Measurements from ENCODE around the gene PTGES3. TPM values are rescaled to one million over a fixed set of nuclear protein-coding genes. Genes with fewer than 3 reads are reported as not detected.

Gene PTGES3
- total RNA-seq, 4 donors from 2014 or later, result 51.7 to 71.2 (median 69.9) TPM

DNA sequence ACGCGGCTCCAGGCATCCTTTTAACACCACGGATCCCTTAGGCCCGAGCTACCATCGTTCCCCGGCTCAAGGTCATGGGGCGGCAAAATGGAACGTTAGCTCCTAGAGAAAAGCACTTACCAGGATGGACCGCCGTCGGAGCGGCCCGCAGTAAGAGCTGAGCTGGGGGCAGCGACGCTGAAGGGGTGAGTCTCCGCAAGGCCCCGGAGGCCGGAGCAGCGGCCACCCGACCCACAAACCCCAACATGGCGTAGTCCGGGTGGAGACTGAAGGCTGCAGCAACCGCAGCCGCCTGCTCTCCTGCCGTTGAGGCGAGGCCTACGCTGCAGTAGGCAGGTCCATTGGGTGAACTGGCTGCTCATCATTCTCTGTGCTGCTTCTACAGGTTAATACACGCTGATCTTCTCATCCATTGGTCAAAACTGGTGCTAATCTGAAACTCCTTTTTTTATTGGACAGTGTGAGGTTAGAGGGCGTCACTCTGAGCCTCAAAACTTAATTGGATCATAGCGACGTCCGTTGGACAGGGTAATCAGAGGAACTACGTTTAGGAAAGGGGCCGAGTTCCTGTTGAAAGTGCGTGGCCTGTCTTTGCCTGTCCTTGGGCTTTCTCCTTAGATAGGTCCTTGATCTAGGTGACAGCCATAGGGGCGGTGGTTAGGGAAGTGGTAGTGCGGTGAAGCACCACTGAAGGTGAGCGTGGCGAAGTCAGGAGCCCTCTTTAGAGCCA lies 42.2 kb downstream of the PTGES3 start, which contains the start of gene ATP5F1B:
TSS of gene ATP5F1B (minus strand) at position 268 of the 730 bp plus-strand sequence. CDS start at position 247, 21 bp downstream.
- TF ChIP-seq, protein P1, sequence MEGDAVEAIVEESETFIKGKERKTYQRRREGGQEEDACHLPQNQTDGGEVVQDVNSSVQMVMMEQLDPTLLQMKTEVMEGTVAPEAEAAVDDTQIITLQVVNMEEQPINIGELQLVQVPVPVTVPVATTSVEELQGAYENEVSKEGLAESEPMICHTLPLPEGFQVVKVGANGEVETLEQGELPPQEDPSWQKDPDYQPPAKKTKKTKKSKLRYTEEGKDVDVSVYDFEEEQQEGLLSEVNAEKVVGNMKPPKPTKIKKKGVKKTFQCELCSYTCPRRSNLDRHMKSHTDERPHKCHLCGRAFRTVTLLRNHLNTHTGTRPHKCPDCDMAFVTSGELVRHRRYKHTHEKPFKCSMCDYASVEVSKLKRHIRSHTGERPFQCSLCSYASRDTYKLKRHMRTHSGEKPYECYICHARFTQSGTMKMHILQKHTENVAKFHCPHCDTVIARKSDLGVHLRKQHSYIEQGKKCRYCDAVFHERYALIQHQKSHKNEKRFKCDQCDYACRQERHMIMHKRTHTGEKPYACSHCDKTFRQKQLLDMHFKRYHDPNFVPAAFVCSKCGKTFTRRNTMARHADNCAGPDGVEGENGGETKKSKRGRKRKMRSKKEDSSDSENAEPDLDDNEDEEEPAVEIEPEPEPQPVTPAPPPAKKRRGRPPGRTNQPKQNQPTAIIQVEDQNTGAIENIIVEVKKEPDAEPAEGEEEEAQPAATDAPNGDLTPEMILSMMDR (IDR thresholded peaks at IDR 0.05), result no peak
- TF ChIP-seq POLR2A (IDR thresholded peaks at IDR 0.05) (peak; percentile 93 to 98), EP300 (IDR thresholded peaks at IDR 0.05) (no peak), POLR2AphosphoS5 (IDR thresholded peaks at IDR 0.05) (peak; percentile 94 to 97 (median 97))
- Histone ChIP-seq H3K36me3 (peaks cover 33% of the 10 kb centered on the region), H3K27ac (peak within 1 kb of the TSS; percentile 91), H3K4me3 (peak within 1 kb of the TSS; percentile 77), H3K27me3 (no peaks in the 10 kb centered on the region), H3K9me3 (no peaks in the 10 kb centered on the region), H3K4me1 (peaks cover 37% of the 10 kb centered on the region)
- under 1% methylated on average over 26 of the region's 39 CpGs for WGBS
- peak; percentile 95 to 97 for DNase-seq (ENCODE audit: low spot score in 2 of 2)

DNA sequence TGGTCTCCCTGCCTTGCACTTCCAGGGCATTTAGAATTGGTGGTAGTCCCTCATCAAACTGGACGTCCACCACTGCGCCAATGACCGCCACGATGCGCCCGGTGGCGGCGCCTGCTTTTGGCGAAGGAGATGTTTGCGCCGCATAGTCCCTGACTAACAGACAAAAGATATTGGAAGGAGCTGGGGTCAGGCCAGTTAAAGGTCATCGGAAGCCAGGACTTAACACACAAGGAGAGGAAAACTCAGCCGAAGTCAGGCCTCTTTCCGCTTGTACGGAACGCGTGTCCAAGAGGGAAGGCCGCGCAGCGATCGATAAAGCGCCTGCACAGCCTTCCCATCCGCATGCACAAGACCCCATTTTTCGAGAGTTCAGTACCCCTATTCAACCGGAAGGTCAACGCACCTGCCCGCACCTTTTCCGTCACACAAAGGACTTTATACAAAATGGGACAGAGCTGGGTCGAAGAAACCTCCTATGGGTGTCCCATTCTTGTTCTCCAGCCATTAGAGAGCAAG lies 42.8 kb downstream of the PTGES3 start:
- Histone ChIP-seq H3K4me1 (peaks cover 37% of the 10 kb centered on the region), H3K27ac (peak overlapping the region; percentile 91), H3K36me3 (peaks cover 39% of the 10 kb centered on the region), H3K4me3 (peak overlapping the region; percentile 77), H3K9me3 (no peaks in the 10 kb centered on the region), H3K27me3 (no peaks in the 10 kb centered on the region)
- under 1% methylated on average over 25 of the region's 29 CpGs for WGBS
- peak; percentile 52 to 58 for DNase-seq (ENCODE audit: low spot score in 2 of 2)
- TF ChIP-seq, protein P1 (IDR thresholded peaks at IDR 0.05), result no peak
- no peak for TF ChIP-seq POLR2AphosphoS5 (IDR thresholded peaks at IDR 0.05)
- TF ChIP-seq EP300 (IDR thresholded peaks at IDR 0.05), result no peak
- no peak for TF ChIP-seq POLR2A (IDR thresholded peaks at IDR 0.05)

DNA sequence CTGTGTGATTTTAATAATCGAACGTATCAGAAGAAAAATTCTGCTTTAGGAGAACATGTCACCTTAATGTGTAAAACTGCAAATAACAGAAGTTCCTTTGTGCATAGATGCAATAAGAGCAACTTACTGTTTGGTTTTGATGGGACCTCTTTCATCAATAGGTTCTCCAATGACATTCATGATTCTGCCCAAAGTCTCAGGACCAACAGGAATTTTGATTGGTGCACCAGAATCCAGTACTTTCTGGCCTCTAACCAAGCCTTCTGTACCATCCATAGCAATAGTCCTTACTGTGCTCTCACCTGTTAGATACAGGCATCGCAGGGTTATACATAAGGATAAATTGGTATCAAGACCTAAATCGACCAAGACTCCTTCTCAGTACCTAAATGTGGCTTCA lies 43.4 kb downstream of the PTGES3 start:
- 44% methylated on average over 4 of the region's 4 CpGs for WGBS
- DNase-seq (ENCODE audit: low spot score in 2 of 2), result no peak

DNA sequence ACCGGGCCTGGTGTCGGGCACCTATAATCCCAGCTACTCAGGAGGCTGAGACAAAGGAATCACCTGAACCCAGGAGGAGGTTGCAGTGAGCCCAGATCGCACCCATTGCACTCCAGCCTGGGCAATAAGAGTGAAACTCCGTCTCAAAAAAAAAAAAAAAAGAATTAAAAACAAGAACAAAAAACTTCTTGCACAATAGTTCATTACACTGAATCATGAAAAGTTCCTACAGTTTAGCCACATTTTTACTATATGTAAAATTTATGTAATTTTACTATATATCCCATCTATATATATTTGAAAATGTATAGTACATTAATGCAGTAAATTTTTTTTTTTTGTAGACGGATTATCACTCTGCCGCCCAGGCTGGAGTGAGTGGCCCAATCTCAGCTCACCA lies 46.9 kb downstream of the PTGES3 start:
- H3K9me3 ChIP-seq, result no peaks in the 10 kb centered on the region
- H3K4me1 ChIP-seq, result peaks cover 47% of the 10 kb centered on the region
- TF ChIP-seq EP300 (IDR thresholded peaks at IDR 0.05), result no peak
- no peak for TF ChIP-seq POLR2AphosphoS5 (IDR thresholded peaks at IDR 0.05)
- TF ChIP-seq, protein P1 (IDR thresholded peaks at IDR 0.05), result no peak
- peaks cover 68% of the 10 kb centered on the region for H3K36me3 ChIP-seq
- H3K4me3 ChIP-seq, result no peak overlapping the region
- no peak overlapping the region for H3K27ac ChIP-seq
- WGBS, result 81% methylated on average over 6 of the region's 6 CpGs
- H3K27me3 ChIP-seq, result no peaks in the 10 kb centered on the region
- no peak for DNase-seq (ENCODE audit: low spot score in 2 of 2)

More for the DNA sequence above, 43.4 kb downstream of the PTGES3 start:
- no peaks in the 10 kb centered on the region for H3K27me3 ChIP-seq
- no peaks in the 10 kb centered on the region for H3K9me3 ChIP-seq
- H3K27ac ChIP-seq, result peak overlapping the region; percentile 91
- H3K36me3 ChIP-seq, result peaks cover 46% of the 10 kb centered on the region
- H3K4me1 ChIP-seq, result peaks cover 37% of the 10 kb centered on the region
- H3K4me3 ChIP-seq, result peak overlapping the region; percentile 77
- TF ChIP-seq POLR2A (IDR thresholded peaks at IDR 0.05), result no peak
- no peak for TF ChIP-seq POLR2AphosphoS5 (IDR thresholded peaks at IDR 0.05)
- TF ChIP-seq, protein P1 (IDR thresholded peaks at IDR 0.05), result no peak
- TF ChIP-seq EP300 (IDR thresholded peaks at IDR 0.05), result no peak

DNA sequence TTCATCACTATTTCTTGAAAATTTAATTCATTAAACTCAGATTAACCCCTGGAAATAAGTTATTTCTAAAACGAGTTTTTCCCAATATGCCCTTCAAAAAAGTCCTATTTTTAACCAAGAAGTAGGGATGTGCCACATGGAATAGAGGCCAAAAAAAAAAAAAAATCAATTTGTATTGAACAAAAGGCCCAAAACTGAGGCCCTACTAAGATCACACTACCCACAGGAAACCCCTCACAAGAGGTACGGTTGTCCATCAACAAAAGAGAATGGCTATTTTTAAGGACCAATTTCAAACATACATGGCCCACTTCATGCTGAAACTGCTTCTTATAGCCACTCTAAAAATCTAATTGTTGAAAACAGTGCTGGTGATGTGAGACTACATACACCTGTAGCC lies 50.5 kb downstream of the PTGES3 start:
- Histone ChIP-seq H3K4me1 (peaks cover 53% of the 10 kb centered on the region), H3K27me3 (no peaks in the 10 kb centered on the region), H3K9me3 (no peaks in the 10 kb centered on the region), H3K27ac (peak overlapping the region; percentile 90), H3K36me3 (peaks cover 51% of the 10 kb centered on the region), H3K4me3 (no peak overlapping the region)
- no peak for TF ChIP-seq POLR2A (IDR thresholded peaks at IDR 0.05)
- TF ChIP-seq, protein P1 (IDR thresholded peaks at IDR 0.05), result no peak
- TF ChIP-seq EP300 (IDR thresholded peaks at IDR 0.05), result no peak
- TF ChIP-seq POLR2AphosphoS5 (IDR thresholded peaks at IDR 0.05), result no peak
- DNase-seq (ENCODE audit: low spot score in 2 of 2), result no peak
- 50% methylated on average over 2 of the region's 2 CpGs for WGBS
